GM06990 (cell line): Measurements from ENCODE around the gene GLCCI1.

Source experiments
- DNase-seq: peaks from one replicate; pipeline ENCODE4 v3.0.0-alpha.2; 2011; ENCODE audit not compliant: insufficient read length; ENCODE audit errors: extremely low read depth
- H3K27me3 ChIP-seq: replicated peaks from 2 replicates; pipeline ENCODE4 v1.6.0; 2011; ENCODE audit warnings: low read length; ENCODE audit not compliant: control insufficient read depth, insufficient read depth
- H3K36me3 ChIP-seq: 2 replicates; pipeline ENCODE4 v1.5.1; 2011; ENCODE audit warnings: low read length; ENCODE audit not compliant: control insufficient read depth, insufficient read depth
- H3K4me3 ChIP-seq: replicated peaks from 2 replicates; pipeline ENCODE4 v1.5.1; 2011; ENCODE audit warnings: low read depth, mild to moderate bottlenecking, control low read depth, low read length
- TF ChIP-seq, protein P1 (sequence below): IDR thresholded peaks from 2 replicates; pipeline ENCODE4 v1.5.1; 2011; ENCODE audit warnings: low read length, control low read depth, mild to moderate bottlenecking, inconsistent platforms; ENCODE audit not compliant: insufficient read depth, poor library complexity, severe bottlenecking

The GLCCI1 gene

DNA sequence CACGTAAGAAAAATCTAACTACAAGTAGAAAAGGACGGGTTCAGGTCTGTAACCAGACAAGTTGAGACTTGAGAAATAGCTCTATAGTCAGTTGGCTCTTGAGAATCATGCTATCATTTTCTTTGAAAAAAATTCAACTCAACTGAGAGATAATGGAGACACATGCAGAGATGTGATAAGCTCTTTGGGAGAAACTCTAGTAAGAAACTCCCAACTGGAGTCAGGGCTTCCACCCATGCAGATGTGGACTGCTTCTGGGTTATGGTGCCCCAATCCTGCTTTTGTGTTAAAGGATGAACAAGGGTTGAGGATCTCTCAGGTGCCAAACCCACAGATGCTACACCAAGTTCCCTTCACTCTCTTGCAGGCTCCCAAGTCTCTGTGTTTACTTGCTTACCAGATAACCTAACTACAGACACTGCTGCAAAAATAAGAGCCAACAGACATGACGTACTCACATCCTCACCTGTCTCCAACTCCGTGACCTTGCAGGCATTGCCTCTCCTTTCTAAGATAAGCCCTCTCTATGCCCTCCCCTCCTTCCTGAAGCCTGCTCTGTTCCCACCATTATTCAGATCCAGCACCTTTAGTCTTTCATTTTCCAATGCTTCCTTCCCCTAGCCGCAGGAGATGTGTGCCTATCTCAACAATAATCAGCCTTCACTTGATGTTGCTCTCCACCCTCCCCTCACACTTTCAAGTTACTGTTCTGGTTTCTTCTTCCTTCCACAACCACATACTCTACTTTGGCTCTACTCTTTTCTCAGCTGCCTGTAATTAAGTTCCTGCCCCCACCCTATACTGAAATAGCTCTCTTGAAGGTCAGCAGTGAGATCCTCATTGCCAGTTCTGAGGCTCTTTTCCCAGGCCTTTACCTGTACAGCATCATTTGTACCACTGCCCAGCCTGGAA lies 163.4 kb downstream of the GLCCI1 start:
- peak; percentile 75 for DNase-seq
- Histone ChIP-seq H3K4me3 (peak overlapping the region; percentile 45), H3K27me3 (no peaks in the 10 kb centered on the region), H3K36me3 (no peaks in the 10 kb centered on the region)
- TF ChIP-seq, protein P1, sequence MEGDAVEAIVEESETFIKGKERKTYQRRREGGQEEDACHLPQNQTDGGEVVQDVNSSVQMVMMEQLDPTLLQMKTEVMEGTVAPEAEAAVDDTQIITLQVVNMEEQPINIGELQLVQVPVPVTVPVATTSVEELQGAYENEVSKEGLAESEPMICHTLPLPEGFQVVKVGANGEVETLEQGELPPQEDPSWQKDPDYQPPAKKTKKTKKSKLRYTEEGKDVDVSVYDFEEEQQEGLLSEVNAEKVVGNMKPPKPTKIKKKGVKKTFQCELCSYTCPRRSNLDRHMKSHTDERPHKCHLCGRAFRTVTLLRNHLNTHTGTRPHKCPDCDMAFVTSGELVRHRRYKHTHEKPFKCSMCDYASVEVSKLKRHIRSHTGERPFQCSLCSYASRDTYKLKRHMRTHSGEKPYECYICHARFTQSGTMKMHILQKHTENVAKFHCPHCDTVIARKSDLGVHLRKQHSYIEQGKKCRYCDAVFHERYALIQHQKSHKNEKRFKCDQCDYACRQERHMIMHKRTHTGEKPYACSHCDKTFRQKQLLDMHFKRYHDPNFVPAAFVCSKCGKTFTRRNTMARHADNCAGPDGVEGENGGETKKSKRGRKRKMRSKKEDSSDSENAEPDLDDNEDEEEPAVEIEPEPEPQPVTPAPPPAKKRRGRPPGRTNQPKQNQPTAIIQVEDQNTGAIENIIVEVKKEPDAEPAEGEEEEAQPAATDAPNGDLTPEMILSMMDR, result no peak

DNA sequence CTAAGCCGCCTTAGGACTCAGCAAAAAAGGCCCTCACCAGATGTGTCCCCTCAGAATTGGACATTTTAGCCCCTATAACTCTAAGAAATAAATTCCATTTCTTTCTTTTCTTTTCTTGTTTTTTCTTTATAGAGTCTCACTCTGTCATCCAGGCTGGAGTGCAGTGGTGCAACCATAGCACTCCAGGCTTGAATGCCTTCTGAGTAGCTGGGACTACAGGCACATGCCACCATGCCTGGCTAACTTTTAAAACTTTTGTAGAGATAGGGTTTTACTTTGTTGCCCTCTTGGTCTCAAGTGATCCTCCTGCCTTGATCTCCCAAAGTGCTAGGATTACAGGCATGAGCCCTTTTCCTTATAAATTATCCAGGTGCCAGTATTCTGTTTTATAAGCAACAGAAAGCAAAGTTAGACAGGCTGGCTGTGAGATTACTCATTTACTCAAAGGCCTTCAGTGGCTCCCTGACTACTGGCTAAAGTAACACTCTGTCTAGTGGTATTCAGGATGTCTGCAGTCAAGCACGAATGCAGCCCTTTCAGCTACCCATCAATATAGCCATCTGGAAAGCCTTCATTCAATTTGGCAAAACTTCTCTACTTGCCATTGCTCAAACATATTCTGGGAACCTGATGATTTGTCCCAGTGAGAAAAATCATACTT lies 164.7 kb downstream of the GLCCI1 start:
- no peaks in the 10 kb centered on the region for H3K36me3 ChIP-seq
- no peaks in the 10 kb centered on the region for H3K27me3 ChIP-seq
- TF ChIP-seq, protein P1, result no peak
- H3K4me3 ChIP-seq, result no peak overlapping the region
- DNase-seq, result no peak

DNA sequence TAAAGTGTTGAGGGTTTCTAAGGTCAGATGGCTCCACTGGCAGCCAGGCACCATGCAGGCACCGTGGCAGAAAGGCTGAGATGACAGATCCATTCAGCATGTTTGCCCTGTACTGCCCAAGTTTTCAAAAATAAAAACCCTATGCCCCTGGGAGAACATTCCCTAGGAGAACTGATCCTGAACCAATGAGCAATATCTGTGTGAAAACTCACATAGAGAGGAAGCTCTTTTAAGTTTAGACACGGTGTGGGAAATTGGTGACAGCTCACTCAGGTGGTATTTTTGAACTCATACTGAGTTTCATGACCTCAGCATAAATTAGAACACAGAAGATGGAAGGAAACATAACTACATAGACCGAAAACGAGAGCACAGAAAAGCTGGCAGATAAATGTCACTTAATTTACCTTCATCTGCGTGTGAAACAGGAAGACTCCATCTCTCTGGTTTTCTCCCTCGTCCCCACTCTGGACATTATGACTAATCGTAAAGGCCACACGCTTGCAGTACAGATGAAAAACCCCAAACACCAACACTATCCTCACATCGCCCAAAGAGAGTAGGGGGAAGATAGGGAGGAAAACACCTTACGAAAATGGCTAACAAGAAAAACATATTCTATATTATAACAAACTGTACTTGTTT lies 165.6 kb downstream of the GLCCI1 start:
- Histone ChIP-seq H3K27me3 (no peaks in the 10 kb centered on the region), H3K36me3 (no peaks in the 10 kb centered on the region), H3K4me3 (no peak overlapping the region)
- TF ChIP-seq, protein P1, result no peak
- DNase-seq, result peak; percentile 79

DNA sequence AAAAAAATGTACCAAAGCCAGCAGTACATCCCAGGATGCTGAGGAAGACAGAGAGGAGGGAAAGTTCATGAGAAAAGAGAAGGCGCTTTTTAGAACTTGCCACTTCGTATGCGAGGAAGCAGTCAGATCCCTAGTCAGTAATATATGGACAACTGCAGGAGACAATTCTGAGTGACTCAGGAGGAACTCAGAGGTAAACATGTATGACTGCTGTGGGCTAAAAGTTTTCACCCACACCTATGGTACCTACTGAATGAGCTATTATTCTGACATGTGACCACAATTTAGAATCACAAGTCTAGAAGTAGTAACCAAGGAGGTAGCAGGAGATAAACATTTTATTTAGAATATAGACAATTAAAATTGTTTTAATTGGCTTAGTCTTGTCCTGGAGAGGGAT lies 166.8 kb downstream of the GLCCI1 start:
- no peaks in the 10 kb centered on the region for H3K27me3 ChIP-seq
- no peak for DNase-seq
- TF ChIP-seq, protein P1, result no peak

DNA sequence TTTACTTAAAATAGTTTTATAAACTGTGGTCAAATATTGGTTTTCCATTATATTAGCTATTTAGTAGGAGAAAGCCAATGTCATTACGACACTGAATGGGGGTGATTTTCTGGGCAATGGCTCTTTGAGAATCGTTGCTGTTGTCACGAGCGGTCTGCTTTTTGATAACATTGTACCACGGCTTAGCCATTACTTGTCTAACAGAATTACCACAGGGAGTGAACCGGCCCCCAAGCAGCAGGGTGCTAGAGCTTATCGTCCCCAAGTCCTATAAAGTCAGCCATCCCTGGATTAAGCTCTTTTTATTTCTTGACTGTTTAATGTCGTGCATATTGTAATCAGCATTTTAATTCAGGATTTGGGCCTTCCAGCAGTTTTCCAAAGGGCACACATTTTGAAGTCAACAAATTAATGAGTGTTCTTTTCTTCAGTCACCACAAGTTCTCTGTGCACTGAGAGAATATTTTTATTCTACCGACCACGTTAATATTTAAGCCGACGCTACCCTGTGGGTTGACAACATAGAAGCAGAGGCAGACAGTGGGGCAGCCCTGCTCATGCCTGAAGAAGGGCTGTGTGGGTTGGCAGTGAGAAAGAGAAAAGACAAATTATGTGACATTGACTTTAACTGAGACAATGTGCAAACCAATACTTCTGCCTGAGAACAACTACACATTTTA lies 167.6 kb downstream of the GLCCI1 start:
- no peak overlapping the region for H3K4me3 ChIP-seq
- DNase-seq, result no peak
- TF ChIP-seq, protein P1, result no peak
- H3K27me3 ChIP-seq, result no peaks in the 10 kb centered on the region
- H3K36me3 ChIP-seq, result no peaks in the 10 kb centered on the region

More for the DNA sequence above, 166.8 kb downstream of the GLCCI1 start:
- Histone ChIP-seq H3K36me3 (no peaks in the 10 kb centered on the region), H3K4me3 (no peak overlapping the region)
